Memory B cell (primary cell): ENCODE results near the gene HMOX1.

Experiments used
- ATAC-seq: fragments of 150-1000 bp; cut with Tn5 transposase; 2 replicates; pipeline ENCODE4 v1.10.0; 2021; ENCODE audit warnings: low read depth, mild to moderate bottlenecking, moderate library complexity
- DNase-seq, 2 donors: peaks; one replicate each; pipeline ENCODE4 v3.0.0; 2022; ENCODE audit warnings: low spot score in 2 of 2
- H3K27ac Mint-ChIP-seq: one replicate; pipeline ENCODE4 v1.8.0; 2022; ENCODE audit warnings: mild to moderate bottlenecking, moderate library complexity, mixed read lengths
- H3K27me3 Mint-ChIP-seq: one replicate; pipeline ENCODE4 v1.8.0; 2022; ENCODE audit warnings: mixed read lengths
- H3K36me3 Mint-ChIP-seq: one replicate; pipeline ENCODE4 v1.8.0; 2022; ENCODE audit warnings: mild to moderate bottlenecking, mixed read lengths
- H3K4me1 Mint-ChIP-seq: one replicate; pipeline ENCODE4 v1.8.0; 2022; ENCODE audit warnings: mixed read lengths
- H3K4me3 Mint-ChIP-seq: one replicate; pipeline ENCODE4 v1.8.0; 2022; ENCODE audit warnings: mild to moderate bottlenecking, moderate library complexity, mixed read lengths
- H3K9me3 Mint-ChIP-seq: one replicate; pipeline ENCODE4 v1.8.0; 2022; ENCODE audit warnings: mixed read lengths

The HMOX1 gene

GRCh38 chr22:35345808-35346505 lies 34.9 kb upstream of the HMOX1 start:
- Mint-ChIP-seq H3K4me3 (no peak overlapping the region), H3K9me3 (no peaks in the 10 kb centered on the region), H3K36me3 (peaks cover 5% of the 10 kb centered on the region), H3K27me3 (no peaks in the 10 kb centered on the region), H3K4me1 (peaks cover 13% of the 10 kb centered on the region), H3K27ac (no peak overlapping the region)
- DNase-seq = no peak
- ATAC-seq = no peak

- Mint-ChIP-seq H3K27me3 (no peaks in the 10 kb centered on the region), H3K36me3 (peaks cover 5% of the 10 kb centered on the region), H3K4me1 (peaks cover 14% of the 10 kb centered on the region), H3K9me3 (no peaks in the 10 kb centered on the region), H3K4me3 (no peak overlapping the region), H3K27ac (no peak overlapping the region)
- ATAC-seq (no peak), DNase-seq (no peak)
These were observed 34.2 kb upstream of the HMOX1 start for GRCh38 chr22:35346596-35347220.

- H3K9me3 Mint-ChIP-seq = no peaks in the 10 kb centered on the region
- DNase-seq (no peak), ATAC-seq (no peak)
- H3K36me3 Mint-ChIP-seq = peaks cover 5% of the 10 kb centered on the region
- peaks cover 19% of the 10 kb centered on the region for H3K4me1 Mint-ChIP-seq
- no peaks in the 10 kb centered on the region for H3K27me3 Mint-ChIP-seq
- H3K27ac Mint-ChIP-seq = no peak overlapping the region
- H3K4me3 Mint-ChIP-seq = no peak overlapping the region
These were observed 33.4 kb upstream of the HMOX1 start for GRCh38 chr22:35347462-35347861.

- Mint-ChIP-seq H3K27me3 (no peaks in the 10 kb centered on the region), H3K9me3 (no peaks in the 10 kb centered on the region), H3K36me3 (peaks cover 5% of the 10 kb centered on the region), H3K4me3 (no peak overlapping the region), H3K4me1 (peaks cover 25% of the 10 kb centered on the region), H3K27ac (no peak overlapping the region)
- no peak for DNase-seq
- ATAC-seq = no peak
These were observed 32.8 kb upstream of the HMOX1 start for GRCh38 chr22:35348026-35348590.

GRCh38 chr22:35348703-35349102 lies 32.2 kb upstream of the HMOX1 start:
- peaks cover 26% of the 10 kb centered on the region for H3K4me1 Mint-ChIP-seq
- peaks cover 5% of the 10 kb centered on the region for H3K36me3 Mint-ChIP-seq
- H3K9me3 Mint-ChIP-seq = no peaks in the 10 kb centered on the region
- no peak for DNase-seq
- no peak overlapping the region for H3K4me3 Mint-ChIP-seq
- no peaks in the 10 kb centered on the region for H3K27me3 Mint-ChIP-seq
- H3K27ac Mint-ChIP-seq = no peak overlapping the region
- no peak for ATAC-seq

GRCh38 chr22:35349368-35349703 lies 31.6 kb upstream of the HMOX1 start:
- H3K27ac Mint-ChIP-seq = no peak overlapping the region
- ATAC-seq = no peak
- no peaks in the 10 kb centered on the region for H3K27me3 Mint-ChIP-seq
- H3K4me1 Mint-ChIP-seq = peaks cover 26% of the 10 kb centered on the region
- H3K36me3 Mint-ChIP-seq = peaks cover 5% of the 10 kb centered on the region
- H3K9me3 Mint-ChIP-seq = no peaks in the 10 kb centered on the region
- no peak overlapping the region for H3K4me3 Mint-ChIP-seq
- DNase-seq = no peak

- H3K4me3 Mint-ChIP-seq = no peak overlapping the region
These were observed 31.0 kb upstream of the HMOX1 start for GRCh38 chr22:35349704-35350538.

GRCh38 chr22:35350539-35351503 lies 30.1 kb upstream of the HMOX1 start:
- Mint-ChIP-seq H3K4me1 (peaks cover 33% of the 10 kb centered on the region), H3K4me3 (peak overlapping the region; percentile 79)
- ATAC-seq = peak; percentile 72

More at GRCh38 chr22:35349704-35350538, 31.0 kb upstream of the HMOX1 start:
- Mint-ChIP-seq H3K4me1 (peaks cover 26% of the 10 kb centered on the region), H3K27ac (peak overlapping the region; percentile 95), H3K27me3 (no peaks in the 10 kb centered on the region), H3K36me3 (peaks cover 5% of the 10 kb centered on the region), H3K9me3 (no peaks in the 10 kb centered on the region)
- no peak for ATAC-seq
- no peak for DNase-seq

GRCh38 chr22:35352214-35353111 lies 28.4 kb upstream of the HMOX1 start:
- peak; percentile 77 to 78 for DNase-seq
- no peaks in the 10 kb centered on the region for H3K36me3 Mint-ChIP-seq
- peak overlapping the region; percentile 79 for H3K4me3 Mint-ChIP-seq
- peaks cover 1% of the 10 kb centered on the region for H3K9me3 Mint-ChIP-seq
- ATAC-seq = peak; percentile 74
- peaks cover 40% of the 10 kb centered on the region for H3K4me1 Mint-ChIP-seq
- peak overlapping the region; percentile 95 for H3K27ac Mint-ChIP-seq
- H3K27me3 Mint-ChIP-seq = no peaks in the 10 kb centered on the region

More at GRCh38 chr22:35350539-35351503, 30.1 kb upstream of the HMOX1 start:
- H3K36me3 Mint-ChIP-seq = peaks cover 1% of the 10 kb centered on the region
- DNase-seq = peak; percentile 89
- H3K9me3 Mint-ChIP-seq = peaks cover 1% of the 10 kb centered on the region
- H3K27ac Mint-ChIP-seq = peak overlapping the region; percentile 95
- H3K27me3 Mint-ChIP-seq = no peaks in the 10 kb centered on the region

GRCh38 chr22:35353318-35353717 lies 27.6 kb upstream of the HMOX1 start:
- Mint-ChIP-seq H3K4me1 (peaks cover 40% of the 10 kb centered on the region), H3K27ac (peak overlapping the region; percentile 95), H3K27me3 (no peaks in the 10 kb centered on the region), H3K9me3 (peaks cover 1% of the 10 kb centered on the region), H3K4me3 (peak overlapping the region; percentile 79), H3K36me3 (no peaks in the 10 kb centered on the region)
- DNase-seq = no peak
- ATAC-seq = no peak

GRCh38 chr22:35354068-35354467 lies 26.8 kb upstream of the HMOX1 start:
- DNase-seq = no peak

GRCh38 chr22:35357883-35358621 lies 22.8 kb upstream of the HMOX1 start:
- no peak overlapping the region for H3K27ac Mint-ChIP-seq
- H3K4me1 Mint-ChIP-seq = peaks cover 24% of the 10 kb centered on the region
- H3K4me3 Mint-ChIP-seq = no peak overlapping the region
- peaks cover 1% of the 10 kb centered on the region for H3K9me3 Mint-ChIP-seq
- H3K36me3 Mint-ChIP-seq = no peaks in the 10 kb centered on the region
- ATAC-seq (no peak), DNase-seq (no peak)
- H3K27me3 Mint-ChIP-seq = no peaks in the 10 kb centered on the region

More at GRCh38 chr22:35354068-35354467, 26.8 kb upstream of the HMOX1 start:
- Mint-ChIP-seq H3K27ac (peak overlapping the region; percentile 95), H3K27me3 (no peaks in the 10 kb centered on the region), H3K9me3 (peaks cover 1% of the 10 kb centered on the region), H3K4me1 (peaks cover 40% of the 10 kb centered on the region), H3K36me3 (no peaks in the 10 kb centered on the region), H3K4me3 (no peak overlapping the region)
- no peak for ATAC-seq
